ENCODE data around the gene COMTD1. TPM values are rescaled to one million over a fixed set of nuclear protein-coding genes. Genes with fewer than 3 reads are reported as not detected.

The COMTD1 gene
- total RNA-seq, 1 donor from 2014 or later, result 8.9 TPM

- no peak overlapping the region for H3K4me3 Mint-ChIP-seq (ENCODE audit: unreplicated experiment)
- DNase-seq (ENCODE audit: low spot score), result no peak
- peaks cover 16% of the 10 kb centered on the region for H3K4me1 Mint-ChIP-seq (ENCODE audit: unreplicated experiment)
- H3K36me3 Mint-ChIP-seq (ENCODE audit: low read depth, unreplicated experiment), result no peaks in the 10 kb centered on the region
- no peak for TF ChIP-seq CTCF (IDR thresholded peaks at IDR 0.05; ENCODE audit: unreplicated experiment)
- H3K27ac Mint-ChIP-seq (ENCODE audit: unreplicated experiment), result no peak overlapping the region
- H3K27me3 Mint-ChIP-seq (ENCODE audit: unreplicated experiment), result peaks cover 2% of the 10 kb centered on the region
- no peaks in the 10 kb centered on the region for H3K9me3 Mint-ChIP-seq (ENCODE audit: unreplicated experiment)
Observed at GRCh38 chr10:75280236-75280635, 44.5 kb upstream of the COMTD1 start.

GRCh38 chr10:75276069-75276872, 40.5 kb upstream of the COMTD1 start:
- Mint-ChIP-seq H3K4me1 (ENCODE audit: unreplicated experiment) (peaks cover 2% of the 10 kb centered on the region), H3K9me3 (ENCODE audit: unreplicated experiment) (no peaks in the 10 kb centered on the region), H3K4me3 (ENCODE audit: unreplicated experiment) (no peak overlapping the region), H3K27me3 (ENCODE audit: unreplicated experiment) (peaks cover 4% of the 10 kb centered on the region), H3K36me3 (ENCODE audit: low read depth, unreplicated experiment) (no peaks in the 10 kb centered on the region), H3K27ac (ENCODE audit: unreplicated experiment) (no peak overlapping the region)
- no peak for TF ChIP-seq CTCF (IDR thresholded peaks at IDR 0.05; ENCODE audit: unreplicated experiment)
- no peak for DNase-seq (ENCODE audit: low spot score)

DNA sequence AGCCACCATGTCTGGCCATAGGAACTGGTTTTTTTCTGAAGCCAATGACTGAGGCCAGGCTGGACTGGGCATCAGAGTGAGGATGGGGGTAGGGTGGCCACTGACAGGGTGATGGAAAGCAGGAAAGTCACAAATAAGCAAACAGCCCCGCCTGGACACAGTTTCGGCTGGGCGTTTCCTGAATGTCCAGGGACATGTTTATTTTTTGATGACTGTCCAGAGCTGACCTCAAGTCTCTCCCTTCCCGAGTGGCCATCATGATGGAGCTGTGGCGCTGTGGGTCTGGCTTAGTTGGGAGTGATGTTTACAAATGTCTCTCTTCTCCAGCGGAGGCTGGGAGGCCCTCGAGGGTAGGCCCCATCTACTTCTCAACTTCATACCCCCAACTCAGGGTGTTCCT, 37.1 kb upstream of the COMTD1 start:
- H3K4me3 Mint-ChIP-seq (ENCODE audit: unreplicated experiment), result no peak overlapping the region
- no peak overlapping the region for H3K27ac Mint-ChIP-seq (ENCODE audit: unreplicated experiment)
- H3K27me3 Mint-ChIP-seq (ENCODE audit: unreplicated experiment), result peaks cover 2% of the 10 kb centered on the region
- no peaks in the 10 kb centered on the region for H3K4me1 Mint-ChIP-seq (ENCODE audit: unreplicated experiment)
- TF ChIP-seq CTCF (IDR thresholded peaks at IDR 0.05; ENCODE audit: unreplicated experiment), result no peak
- no peaks in the 10 kb centered on the region for H3K9me3 Mint-ChIP-seq (ENCODE audit: unreplicated experiment)
- H3K36me3 Mint-ChIP-seq (ENCODE audit: low read depth, unreplicated experiment), result no peaks in the 10 kb centered on the region
- no peak for DNase-seq (ENCODE audit: low spot score)

- TF ChIP-seq CTCF (IDR thresholded peaks at IDR 0.05; ENCODE audit: unreplicated experiment), result no peak
- H3K9me3 Mint-ChIP-seq (ENCODE audit: unreplicated experiment), result no peaks in the 10 kb centered on the region
- peaks cover 2% of the 10 kb centered on the region for H3K27me3 Mint-ChIP-seq (ENCODE audit: unreplicated experiment)
- H3K4me1 Mint-ChIP-seq (ENCODE audit: unreplicated experiment), result no peaks in the 10 kb centered on the region
- H3K36me3 Mint-ChIP-seq (ENCODE audit: low read depth, unreplicated experiment), result no peaks in the 10 kb centered on the region
- no peak overlapping the region for H3K4me3 Mint-ChIP-seq (ENCODE audit: unreplicated experiment)
- no peak for DNase-seq (ENCODE audit: low spot score)
- H3K27ac Mint-ChIP-seq (ENCODE audit: unreplicated experiment), result no peak overlapping the region
Observed at GRCh38 chr10:75272094-75272493, 36.3 kb upstream of the COMTD1 start.

DNA sequence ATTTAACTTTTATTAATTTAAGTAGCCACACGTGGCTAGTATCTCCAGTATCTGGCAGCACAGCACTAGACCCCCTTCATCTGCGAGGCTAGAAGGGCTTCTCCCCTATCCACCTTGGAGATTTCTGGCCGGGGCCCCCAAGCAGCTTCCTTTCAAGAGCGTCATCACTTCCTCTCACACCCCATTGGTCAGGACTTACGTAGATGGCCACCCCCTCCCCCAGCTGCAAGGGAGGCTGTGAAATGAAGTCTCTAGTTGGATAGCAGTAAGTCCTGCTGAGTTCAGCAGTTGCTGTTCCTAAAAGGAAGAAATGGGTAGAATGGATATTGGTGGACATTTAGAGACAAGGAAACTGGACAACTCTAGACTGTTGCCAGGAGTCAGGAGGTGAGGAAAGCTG, 33.8 kb upstream of the COMTD1 start:
- Mint-ChIP-seq H3K27me3 (ENCODE audit: unreplicated experiment) (peaks cover 2% of the 10 kb centered on the region), H3K36me3 (ENCODE audit: low read depth, unreplicated experiment) (no peaks in the 10 kb centered on the region), H3K4me1 (ENCODE audit: unreplicated experiment) (no peaks in the 10 kb centered on the region), H3K27ac (ENCODE audit: unreplicated experiment) (no peak overlapping the region), H3K4me3 (ENCODE audit: unreplicated experiment) (no peak overlapping the region), H3K9me3 (ENCODE audit: unreplicated experiment) (no peaks in the 10 kb centered on the region)
- no peak for TF ChIP-seq CTCF (IDR thresholded peaks at IDR 0.05; ENCODE audit: unreplicated experiment)
- no peak for DNase-seq (ENCODE audit: low spot score)

All from endothelial cell (in vitro differentiated cells).